Measurements from ENCODE around the gene MIP.
"Not testable (repeated sequence)": the region's sequence is repeated elsewhere in the genome, so short reads cannot be mapped to it uniquely, and the experiment has no call there.

The MIP gene

DNA sequence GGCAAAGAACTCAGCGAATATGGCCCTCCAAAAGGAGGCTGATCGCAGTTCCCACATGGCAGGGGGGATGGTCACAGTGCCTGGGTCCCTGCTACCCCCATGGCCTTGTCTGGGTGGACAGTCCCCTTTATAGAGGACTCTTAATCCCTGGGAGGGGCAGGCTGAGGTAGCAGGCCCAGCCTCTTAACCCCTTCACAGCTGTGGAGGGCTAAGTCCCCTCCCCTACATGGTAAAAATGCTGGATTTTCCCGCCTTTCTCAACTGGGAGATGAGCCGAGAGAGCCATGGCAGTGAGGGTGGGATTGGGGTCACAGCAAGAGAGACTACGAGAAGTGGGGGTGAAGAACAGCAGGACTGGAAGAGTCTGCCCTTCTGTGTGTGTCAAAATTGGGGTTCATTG is at the start of gene MIP:
Gene MIP (minus strand): TSS at position 101 of the 400 bp plus-strand sequence. CDS start 44 bp downstream, at position 57.
- DNase-seq (ENCODE audit: low read depth) = no peak

DNA sequence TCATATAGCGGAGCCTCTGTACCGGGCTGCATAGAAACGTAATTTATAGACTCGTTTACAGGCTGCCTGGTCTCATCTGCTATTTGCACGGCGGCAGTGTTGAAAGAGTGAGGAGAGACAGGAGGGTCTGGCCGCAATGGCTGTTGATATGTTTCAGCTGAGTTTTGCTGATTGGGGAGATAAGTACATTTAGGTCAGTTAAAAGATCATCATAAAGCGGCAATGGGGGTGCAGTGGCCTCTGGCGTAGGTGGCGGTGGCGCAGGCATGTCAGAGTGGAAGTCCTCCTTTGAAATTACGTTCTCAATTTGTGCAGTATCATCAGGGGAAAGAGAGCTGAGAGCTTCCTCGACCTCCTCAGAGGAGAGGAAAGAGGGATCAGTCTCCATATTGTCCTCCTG is 45.4 kb upstream of the MIP start:
- not testable (repeated sequence) for DNase-seq (ENCODE audit: low read depth)

GRCh38 chr12:56499452-56499851 is 45.0 kb upstream of the MIP start:
- not testable (repeated sequence) for DNase-seq (ENCODE audit: low read depth)

- DNase-seq (ENCODE audit: low read depth) = not testable (repeated sequence)
Measured at GRCh38 chr12:56498126-56498902, 43.9 kb upstream of the MIP start.

- peak; percentile 24 for DNase-seq (ENCODE audit: low read depth)
Measured at GRCh38 chr12:56496704-56497103, 42.2 kb upstream of the MIP start.

GRCh38 chr12:56494481-56494880 is 40.0 kb upstream of the MIP start:
- DNase-seq (ENCODE audit: low read depth) = not testable (repeated sequence)

DNA sequence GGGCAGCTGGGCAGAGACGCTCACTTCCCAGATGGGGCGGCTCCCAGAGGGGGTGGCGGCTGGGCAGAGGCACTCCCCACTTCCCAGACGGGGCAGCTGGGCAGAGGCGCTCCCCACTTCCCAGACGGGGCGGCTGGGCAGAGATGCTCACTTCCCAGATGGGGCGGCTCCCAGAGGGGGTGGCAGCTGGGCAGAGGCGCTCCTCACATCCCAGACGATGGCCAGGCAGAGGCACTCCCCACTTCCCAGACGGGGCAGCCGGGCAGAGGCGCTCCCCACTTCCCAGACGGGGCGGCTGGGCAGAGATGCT is 39.6 kb upstream of the MIP start:
- not testable (repeated sequence) for DNase-seq (ENCODE audit: low read depth)

DNA sequence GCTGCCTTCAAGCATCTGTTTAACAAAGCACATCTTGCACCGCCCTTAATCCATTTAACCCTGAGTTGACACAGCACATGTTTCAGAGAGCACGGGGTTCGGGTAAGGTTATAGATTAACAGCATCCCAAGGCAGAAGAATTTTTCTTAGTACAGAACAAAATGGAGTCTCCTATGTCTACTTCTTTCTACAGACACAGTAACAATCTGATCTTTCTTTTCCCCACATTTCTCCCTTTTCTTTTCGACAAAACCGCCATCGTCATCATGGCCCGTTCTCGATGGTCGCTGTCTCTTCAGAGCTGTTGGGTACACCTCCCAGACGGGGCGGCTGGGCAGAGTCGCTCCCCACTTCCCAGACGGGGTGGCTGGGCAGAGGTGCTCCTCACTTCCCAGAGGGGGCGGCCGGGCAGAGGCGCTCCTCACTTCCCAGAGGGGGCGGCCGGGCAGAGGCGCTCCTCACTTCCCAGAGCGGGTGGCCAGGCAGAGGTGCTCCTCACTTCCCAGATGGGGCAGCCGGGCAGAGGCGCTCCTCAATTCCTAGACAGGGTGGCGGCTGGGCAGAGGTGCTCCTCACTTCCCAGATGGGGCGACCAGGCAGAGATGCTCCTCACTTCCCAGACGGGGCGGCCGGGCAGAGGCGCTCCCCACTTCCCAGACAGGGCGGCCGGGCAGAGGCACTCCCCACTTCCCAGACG is 39.1 kb upstream of the MIP start:
- not testable (repeated sequence) for DNase-seq (ENCODE audit: low read depth)

DNA sequence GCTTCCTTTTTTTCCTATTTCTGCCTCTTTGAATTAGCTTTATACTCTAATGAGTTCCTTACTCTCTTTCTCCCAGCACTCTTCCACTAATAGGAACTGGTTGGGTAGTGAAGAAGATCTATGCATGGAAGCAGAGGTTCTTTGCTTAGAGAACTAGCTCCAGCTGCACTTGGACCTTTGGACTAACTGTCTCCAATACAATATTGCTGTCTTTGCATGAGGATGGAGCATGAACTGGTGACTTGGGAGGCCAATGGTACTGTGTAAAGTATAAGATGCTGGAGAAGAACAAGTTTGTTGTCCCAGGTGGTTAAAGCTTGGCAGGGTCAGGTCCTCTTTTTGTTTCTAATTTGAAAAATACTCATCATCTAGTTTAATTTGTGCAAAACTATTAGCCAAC is 35.9 kb upstream of the MIP start:
- no peak for DNase-seq (ENCODE audit: low read depth)

GRCh38 chr12:56488041-56488955 is 33.8 kb upstream of the MIP start, which contains the start of gene GLS2:
Gene GLS2, minus strand, starts transcription at chr12:56488161. Its CDS starts 43 bp downstream, at chr12:56488118.
- peak; percentile 63 for DNase-seq (ENCODE audit: low read depth)

GRCh38 chr12:56487448-56488040 is 33.1 kb upstream of the MIP start:
- no peak for DNase-seq (ENCODE audit: low read depth)

GRCh38 chr12:56486694-56487093 is 32.2 kb upstream of the MIP start:
- DNase-seq (ENCODE audit: low read depth) = no peak

DNA sequence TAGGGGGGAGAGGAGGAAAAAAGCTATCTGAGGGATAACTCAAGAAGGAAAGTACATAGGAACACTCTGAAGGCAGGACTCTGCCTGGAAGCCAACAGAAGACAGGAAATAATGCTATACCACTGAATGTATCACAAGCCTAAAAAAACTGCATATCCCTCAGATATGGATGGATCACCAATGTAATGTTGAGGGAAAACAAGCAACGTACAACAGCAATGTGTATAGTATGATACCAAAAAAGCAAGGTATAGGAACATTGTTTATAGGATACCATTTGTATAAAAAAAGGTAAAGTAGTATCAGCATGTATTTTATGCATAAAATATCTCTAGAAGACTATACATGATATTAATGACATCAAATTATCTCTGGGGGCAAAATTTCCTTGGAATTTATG is 30.1 kb upstream of the MIP start:
- no peak for DNase-seq (ENCODE audit: low read depth)

- no peak for DNase-seq (ENCODE audit: low read depth)
Measured at GRCh38 chr12:56479625-56480024, 25.2 kb upstream of the MIP start.

GRCh38 chr12:56477521-56478225 is 23.2 kb upstream of the MIP start:
- no peak for DNase-seq (ENCODE audit: low read depth)

- no peak for DNase-seq (ENCODE audit: low read depth)
Measured at GRCh38 chr12:56476972-56477432, 22.5 kb upstream of the MIP start.

DNA sequence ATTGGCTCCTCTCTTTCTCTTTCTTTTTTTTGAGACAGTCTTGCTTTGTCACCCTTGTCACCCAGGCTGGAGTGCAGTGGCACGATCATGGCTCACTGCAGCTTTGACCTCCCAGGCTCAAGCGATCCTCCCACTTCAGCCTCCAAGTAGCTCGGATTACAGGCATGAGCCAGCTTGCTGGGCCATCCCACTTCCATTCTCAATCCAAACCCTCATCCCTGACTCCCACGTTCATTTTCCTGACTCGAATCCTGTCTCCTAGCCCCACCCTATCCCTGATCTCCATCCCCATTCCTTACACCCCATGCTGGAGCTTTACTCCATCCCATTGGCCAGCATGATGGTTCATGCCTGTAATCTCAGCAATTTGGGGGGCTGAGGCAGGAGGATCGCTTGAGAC is 21.7 kb upstream of the MIP start:
- DNase-seq (ENCODE audit: low read depth) = no peak

GRCh38 chr12:56474389-56474788 is 19.9 kb upstream of the MIP start:
- DNase-seq (ENCODE audit: low read depth) = no peak

- DNase-seq (ENCODE audit: low read depth) = no peak
Measured at GRCh38 chr12:56469007-56469930, 14.8 kb upstream of the MIP start.
